GM21529 (cell line): ENCODE measurements around the gene MYBPHL.
"Not testable (repeated sequence)": the region's sequence is repeated elsewhere in the genome, so short reads cannot be mapped to it uniquely, and the experiment has no call there.

ENCODE experiments used
- ATAC-seq: cut with Tn5 transposase; IDR thresholded peaks from one replicate; pipeline ENCODE4 v1.9.1; 2021; ENCODE audit not compliant: unreplicated experiment

MYBPHL gene

GRCh38 chr1:109307274-109308021 is 637 bp upstream of the MYBPHL start:
- no peak for ATAC-seq

DNA sequence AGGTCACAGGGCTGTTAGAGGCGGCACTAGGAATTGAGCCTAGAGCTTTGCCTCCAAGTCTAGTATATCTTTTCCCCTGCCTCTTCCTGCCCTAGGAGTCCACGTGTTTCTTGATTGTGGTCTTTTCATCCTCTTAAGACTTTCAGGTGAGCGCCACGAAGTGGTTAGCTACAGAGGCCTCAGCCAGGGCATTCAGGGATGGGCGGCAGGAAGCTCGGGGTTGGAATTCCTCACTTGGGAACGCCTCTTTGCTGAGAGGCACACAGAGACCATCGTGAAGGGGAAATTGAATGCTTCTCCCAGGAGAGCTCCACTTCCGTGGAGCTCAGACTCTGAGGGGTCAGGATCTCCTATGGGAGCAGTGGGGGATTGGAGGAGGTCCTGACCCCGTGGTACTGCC is 820 bp downstream of the MYBPHL start:
- not testable (repeated sequence) for ATAC-seq

DNA sequence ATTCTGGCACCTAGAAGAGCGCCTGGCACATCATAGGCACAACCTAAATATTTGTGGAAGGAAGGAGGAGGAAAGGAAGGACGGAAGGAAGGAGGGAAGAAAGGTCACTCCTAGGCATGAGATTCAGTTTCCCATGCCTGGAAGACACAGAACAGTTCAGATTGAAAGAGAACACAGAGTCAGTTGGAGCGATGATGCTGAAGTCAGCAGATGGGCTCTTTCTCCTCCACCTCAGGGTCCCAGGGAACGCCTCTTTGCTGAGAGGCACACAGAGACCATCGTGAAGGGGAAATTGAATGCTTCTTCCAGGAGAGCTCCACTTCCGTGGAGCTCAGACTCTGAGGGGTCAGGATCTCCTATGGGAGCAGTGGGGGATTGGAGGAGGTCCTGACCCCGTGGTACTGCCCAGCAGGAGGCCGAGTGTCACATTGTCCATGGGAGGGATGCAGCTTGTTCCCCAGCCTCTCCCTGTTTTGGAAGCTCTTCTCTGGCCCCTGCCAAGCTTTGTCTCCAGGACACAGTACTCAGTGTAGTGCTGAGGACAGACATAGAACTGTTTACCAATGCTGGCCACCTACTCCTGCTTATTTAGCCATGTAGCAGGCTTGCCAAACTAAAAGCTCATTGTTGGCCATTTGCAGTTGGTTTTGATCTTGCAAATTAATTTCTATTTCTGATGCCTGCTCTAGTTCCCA is 2.4 kb downstream of the MYBPHL start:
- no peak for ATAC-seq

GRCh38 chr1:109301874-109302273 is 4.9 kb downstream of the MYBPHL start:
- ATAC-seq = no peak

DNA sequence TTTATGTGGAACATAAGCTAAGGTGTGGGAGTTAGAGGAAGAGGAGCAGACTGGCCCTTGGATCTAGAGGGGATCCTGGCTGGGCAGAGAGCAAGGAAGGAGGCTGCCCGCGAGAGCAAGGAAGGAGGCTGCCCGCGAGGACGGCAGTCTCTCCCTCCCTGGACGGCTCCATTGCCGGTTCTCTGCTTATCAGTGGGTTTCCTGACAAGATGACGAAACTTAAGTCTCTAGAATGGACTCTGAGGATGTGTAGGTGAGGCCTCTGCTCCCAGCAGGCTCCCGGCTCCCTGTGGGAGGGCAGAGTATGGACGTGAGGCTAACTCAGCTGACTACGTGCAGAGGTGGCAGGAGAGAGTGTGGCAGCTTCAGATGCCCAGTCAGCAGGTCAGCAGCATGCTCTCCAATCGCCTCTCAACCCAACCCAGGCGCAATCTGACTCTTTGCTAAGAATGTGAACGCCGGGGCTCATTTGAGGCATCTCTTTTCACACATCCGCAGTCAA is 6.1 kb downstream of the MYBPHL start:
- ATAC-seq = no peak

DNA sequence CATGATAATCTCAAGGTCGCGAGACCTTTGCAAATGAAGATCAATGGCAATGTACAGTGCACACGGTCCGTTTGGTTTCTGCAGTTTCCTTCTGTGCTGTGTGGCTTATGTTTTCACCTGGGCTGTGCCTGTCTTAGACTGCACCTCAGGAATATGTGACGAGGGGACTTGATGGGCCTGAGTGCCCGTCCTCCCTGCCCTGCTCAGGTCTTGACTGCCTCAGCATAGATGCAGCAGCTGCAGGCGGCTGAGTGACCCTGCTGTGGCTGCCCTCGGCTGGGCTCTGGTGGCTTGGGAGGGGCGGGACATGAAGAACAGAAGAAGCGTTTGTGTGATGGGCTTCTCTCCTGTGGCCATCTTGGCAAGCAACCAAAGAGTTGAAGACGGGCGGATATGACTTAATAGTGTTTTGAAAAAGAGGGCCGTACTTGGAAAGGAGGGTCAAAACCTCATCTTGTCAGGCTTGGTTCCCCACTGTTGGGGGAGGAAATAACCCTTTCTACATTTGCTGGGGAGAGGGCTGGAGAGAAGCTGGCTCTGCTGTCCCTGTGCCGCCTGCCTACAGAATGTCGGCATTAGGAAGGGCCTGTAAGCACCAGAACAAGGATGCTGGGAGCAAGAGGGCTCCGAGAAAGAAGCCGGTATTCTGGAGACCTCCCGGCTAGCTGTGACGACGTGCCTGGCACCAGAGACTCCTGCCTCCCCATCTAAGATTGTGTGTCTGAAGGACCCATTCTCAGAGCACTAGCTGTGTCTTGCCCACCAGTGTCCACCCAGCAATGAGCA is 7.1 kb downstream of the MYBPHL start:
- no peak for ATAC-seq

DNA sequence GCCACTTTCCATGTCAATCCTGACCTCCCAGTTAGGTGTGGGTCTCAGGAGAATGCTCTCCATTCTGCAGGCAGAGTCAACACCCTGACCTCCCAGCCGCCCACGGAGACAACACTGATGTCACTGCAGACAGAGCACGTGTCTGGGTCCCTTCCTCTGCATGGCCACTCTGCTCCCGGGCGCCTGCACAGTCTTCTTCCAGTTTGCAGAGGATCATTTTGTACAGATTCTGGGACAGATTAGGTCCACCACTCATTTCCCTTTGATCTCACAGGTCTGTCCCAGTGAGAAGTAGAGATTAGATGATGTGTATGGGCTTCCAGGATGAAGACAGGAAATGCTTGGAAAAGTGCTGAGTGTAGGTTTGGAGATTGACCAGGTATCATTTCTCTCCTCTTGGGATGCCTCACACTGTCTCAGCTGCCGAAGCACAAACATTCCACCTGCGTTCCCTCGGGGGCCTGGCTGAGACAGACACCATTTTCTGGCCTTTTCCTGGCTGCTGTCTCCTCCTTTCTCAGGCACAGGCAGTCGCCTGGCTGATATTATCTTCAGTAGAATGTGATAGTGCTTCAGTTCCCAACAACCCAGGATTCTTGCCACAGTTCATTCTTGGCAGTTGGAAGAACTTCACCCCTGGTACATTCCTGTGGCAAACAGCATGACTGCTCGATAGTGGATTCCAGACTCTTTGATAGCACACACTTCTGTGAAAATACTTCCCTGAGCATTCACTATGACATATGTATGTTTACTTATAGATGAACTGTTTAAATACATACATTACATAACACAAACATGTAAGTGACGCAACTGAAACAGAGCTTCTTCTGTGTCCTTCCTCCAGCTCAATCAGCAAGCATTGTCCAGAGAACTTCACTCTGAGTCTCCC is 7.9 kb downstream of the MYBPHL start:
- ATAC-seq = no peak

- no peak for ATAC-seq
Measured at GRCh38 chr1:109296782-109297181, 10.0 kb downstream of the MYBPHL start.

DNA sequence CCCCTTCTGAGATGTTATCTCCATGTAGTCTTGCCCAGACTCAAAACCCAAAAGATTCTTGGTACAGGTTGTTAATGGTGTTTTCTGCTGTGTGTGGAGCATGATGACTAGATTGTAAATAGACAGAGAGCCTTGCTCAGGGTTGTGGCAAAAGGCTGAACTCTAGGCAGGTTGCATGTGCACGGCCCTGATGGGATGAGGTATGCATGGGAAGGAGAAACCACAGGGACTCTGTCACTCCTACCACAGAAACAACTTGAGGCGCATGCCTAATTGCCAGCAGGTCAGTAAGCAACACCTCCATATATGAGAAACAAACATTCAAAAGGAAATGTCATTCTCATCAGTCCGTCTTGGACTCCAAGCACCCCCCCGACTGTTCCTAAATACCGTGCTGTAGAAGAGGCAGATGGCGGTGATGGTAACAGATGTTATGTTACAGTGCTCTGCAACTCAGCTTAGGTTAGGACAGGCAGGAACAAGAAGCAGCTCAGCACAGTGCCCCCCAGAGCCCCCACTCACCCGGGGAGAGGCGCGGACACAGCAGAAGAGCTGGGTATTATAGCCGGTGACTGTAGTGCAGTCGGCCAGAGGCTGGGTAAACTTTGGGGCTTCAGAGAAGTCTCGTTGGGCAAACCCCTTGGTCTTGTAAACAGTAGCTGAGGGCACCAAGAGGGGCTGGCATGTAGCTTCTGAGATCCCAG is 10.9 kb downstream of the MYBPHL start:
- no peak for ATAC-seq

GRCh38 chr1:109294481-109294880 is 12.3 kb downstream of the MYBPHL start:
- no peak for ATAC-seq

- no peak for ATAC-seq
Measured at GRCh38 chr1:109293026-109293425, 13.8 kb downstream of the MYBPHL start.

- ATAC-seq = no peak
Measured at GRCh38 chr1:109292364-109292763, 14.4 kb downstream of the MYBPHL start.

DNA sequence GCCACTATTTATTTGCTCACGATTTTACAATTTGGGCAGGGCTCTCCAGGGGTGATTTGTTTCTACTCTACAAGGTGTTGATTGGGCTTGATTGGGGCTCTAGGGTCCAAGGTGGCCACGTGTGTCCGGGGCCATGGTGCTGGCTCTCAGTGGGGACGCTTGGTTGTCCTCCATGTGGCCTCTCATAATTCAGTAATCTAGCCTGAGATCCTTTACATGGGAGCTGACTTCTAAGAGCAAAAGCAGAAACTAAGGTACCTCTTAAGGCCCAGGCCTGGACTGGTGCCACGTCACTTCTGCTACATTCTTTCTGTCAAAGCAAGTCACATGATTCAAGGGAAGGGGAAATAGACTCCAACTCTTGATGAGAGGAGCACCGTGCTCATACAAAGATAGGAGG is 15.8 kb downstream of the MYBPHL start:
- no peak for ATAC-seq

DNA sequence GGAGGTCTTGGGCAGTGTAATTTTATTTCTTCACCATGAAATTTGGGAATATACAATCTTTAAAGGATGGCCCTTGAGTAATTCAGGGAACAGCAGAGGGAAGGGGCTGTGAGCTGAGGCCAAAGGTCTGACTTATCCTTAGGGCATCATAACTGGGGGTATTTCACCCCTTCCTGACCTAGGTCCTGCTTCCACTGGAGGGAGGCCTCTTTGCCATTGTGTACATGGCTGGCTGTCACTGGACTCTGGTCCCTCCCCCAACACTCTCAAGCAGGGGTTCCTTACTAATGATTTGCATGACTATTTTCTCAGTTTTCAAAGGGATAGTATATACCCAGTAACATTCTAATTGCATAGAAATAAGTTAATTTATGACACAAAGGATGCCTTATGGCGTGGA is 16.7 kb downstream of the MYBPHL start:
- no peak for ATAC-seq

- not testable (repeated sequence) for ATAC-seq
Measured at GRCh38 chr1:109286762-109287161, 20.0 kb downstream of the MYBPHL start.

DNA sequence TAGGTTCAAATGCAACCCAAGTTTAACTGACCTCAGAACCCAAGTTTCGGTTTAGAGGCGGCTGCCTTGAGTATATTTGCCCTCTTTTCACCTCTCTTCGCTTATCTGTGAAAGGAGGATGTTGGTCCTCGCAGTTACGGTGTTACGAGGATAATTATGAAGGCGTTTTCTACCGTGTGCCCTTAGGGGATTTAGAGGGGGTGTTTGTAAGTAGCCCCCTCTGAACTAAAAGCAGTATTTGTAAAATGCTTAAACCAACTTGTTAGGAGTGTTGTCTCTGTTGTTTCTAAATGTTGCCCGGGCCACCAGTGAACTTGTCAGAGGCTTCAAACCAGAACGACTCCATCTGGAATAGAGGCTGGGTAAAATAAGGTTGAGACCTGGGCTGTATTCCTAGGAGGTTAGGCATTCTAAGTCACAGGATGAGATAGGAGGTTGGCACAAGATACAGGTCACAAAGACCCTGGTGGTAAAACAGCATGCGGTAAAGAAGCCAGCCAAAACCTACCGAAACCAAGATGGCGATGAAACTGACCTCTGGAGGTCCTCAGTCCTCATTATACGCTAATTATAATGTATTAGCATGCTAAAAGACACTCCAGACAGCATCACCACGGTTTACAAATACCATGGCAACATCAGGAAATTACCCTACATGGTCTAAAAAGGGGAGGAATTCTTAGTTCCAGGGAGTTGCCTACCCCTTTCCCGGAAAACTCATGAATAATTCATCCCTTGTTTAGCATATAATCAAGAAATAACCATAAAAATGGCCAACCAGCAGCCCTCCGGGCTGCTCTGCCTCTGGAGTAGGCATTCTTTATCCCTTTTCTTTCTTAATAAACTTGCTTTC is 22.8 kb downstream of the MYBPHL start:
- no peak for ATAC-seq

DNA sequence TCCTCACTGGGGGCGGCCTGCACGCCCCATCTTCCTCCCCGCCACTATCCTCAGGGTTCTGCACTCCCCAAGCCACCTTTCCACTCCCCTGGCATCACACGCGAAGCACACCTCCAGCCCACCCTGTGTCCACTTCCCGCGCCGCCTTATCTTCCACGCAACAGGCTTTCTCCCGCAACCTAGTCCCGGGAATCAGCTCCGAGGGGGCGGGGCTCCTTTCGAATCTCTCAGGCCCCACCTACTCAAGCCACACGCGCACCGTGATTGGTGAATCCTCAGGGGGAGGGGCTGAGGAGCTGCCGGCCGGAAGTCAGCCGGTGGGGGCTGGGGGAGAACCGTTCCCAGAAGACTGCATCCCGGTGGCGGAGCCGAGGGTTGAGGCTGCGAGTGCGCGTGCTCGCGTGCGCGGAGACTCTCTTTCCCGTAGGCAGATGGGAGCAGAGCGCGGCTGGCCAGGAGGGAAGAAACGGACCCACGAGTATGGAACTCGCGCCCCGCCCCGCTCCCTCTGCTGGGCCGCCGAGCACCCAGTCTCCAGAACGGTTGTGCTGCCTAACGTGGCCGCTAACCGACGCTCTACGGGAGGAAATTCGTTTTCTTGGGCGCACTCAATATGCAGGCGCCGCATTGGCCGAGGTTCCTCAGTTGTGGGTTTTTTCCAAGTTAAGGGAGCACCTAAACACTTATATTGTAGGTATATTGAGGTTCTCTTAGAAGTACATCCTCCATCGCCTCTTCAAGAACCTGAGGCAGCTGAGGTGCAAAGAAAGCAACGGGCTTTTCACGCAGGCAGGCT is 23.7 kb downstream of the MYBPHL start, which contains the start of gene PSRC1:
Gene PSRC1, minus strand, starts transcription at position 194 of the 796 bp plus-strand sequence.
- ATAC-seq = peak; percentile 97

DNA sequence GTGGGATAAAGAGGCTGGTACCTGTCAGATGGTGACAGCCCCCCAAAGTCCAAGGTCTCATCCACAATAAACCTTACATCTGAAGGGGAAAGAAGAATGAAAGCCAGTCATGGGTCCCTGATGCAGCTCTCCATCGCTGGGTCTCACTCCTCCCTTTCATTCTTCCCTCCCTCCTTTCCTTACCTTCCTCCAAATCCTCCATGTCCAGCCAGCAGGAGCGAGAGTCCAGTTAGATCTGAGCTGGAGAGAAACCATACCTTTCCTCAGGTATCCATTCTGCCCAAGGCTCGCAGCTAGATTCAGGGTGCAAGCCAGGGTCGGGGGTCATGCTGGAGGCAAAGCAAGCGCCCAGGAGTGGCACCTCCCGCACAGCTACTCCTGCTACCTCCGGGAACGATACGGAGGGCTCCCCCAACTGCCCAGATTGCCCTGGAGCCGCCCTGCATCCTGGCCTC is 24.3 kb downstream of the MYBPHL start:
- no peak for ATAC-seq
